CD14-positive monocyte (primary cell): ENCODE measurements around the gene POLR2B. TPM values are rescaled to one million over a fixed set of nuclear protein-coding genes. Genes with fewer than 3 reads are reported as not detected.
A peak's percentile ranks its signal among the peaks of the same experiment; 100 is the strongest.

Experiments
- DNase-seq, 3 donors: peaks; one replicate each; pipeline ENCODE4 v3.0.0-alpha.2; 2011 to 2022
- H2AFZ ChIP-seq: 2 replicates; pipeline ENCODE4 v1.6.0; 2012; ENCODE audit warnings: mild to moderate bottlenecking, low read depth, low read length, inconsistent platforms; ENCODE audit not compliant: insufficient read depth, poor library complexity, severe bottlenecking
- H3K27ac ChIP-seq, 2 donors: 1 replicate in 1 of 2; 2 replicates in 1 of 2; pipeline ENCODE4 v1.5.1; 2012 to 2013; ENCODE audit warnings: low read length in 2 of 2, control low read depth in 1 of 2, inconsistent platforms in 1 of 2, low read depth in 1 of 2, mild to moderate bottlenecking in 1 of 2
- H3K27me3 ChIP-seq, 2 donors: one replicate each; pipeline versions ENCODE4 v1.6.0 to v1.6.1; 2011 to 2013; ENCODE audit warnings: low read length in 2 of 2; ENCODE audit not compliant: control insufficient read depth in 2 of 2, insufficient read depth in 2 of 2
- H3K36me3 ChIP-seq, 2 donors: replicated peaks in 1 of 2; 1 replicate in 1 of 2; 2 replicates in 1 of 2; pipeline versions ENCODE4 v1.5.1 to v1.6.1; 2012 to 2013; ENCODE audit warnings: low read length in 2 of 2, control low read depth in 1 of 2, inconsistent platforms in 1 of 2, mild to moderate bottlenecking in 1 of 2; ENCODE audit not compliant: insufficient read depth in 2 of 2, control insufficient read depth in 1 of 2
- H3K4me1 ChIP-seq, 2 donors: 1 replicate in 1 of 2; 2 replicates in 1 of 2; pipeline versions ENCODE4 v1.5.1 to v1.6.1; 2012 to 2013; ENCODE audit warnings: low read length in 2 of 2, control low read depth in 1 of 2, inconsistent platforms in 1 of 2, mild to moderate bottlenecking in 1 of 2, moderate library complexity in 1 of 2; ENCODE audit not compliant: insufficient read depth in 2 of 2, control insufficient read depth in 1 of 2
- H3K4me2 ChIP-seq: replicated peaks from 2 replicates; pipeline ENCODE3; 2012; ENCODE audit warnings: low read length, moderate library complexity, mild to moderate bottlenecking; ENCODE audit not compliant: poor library complexity, severe bottlenecking; ENCODE audit errors: extremely low read depth
- H3K4me3 ChIP-seq, 3 experiments: fragments of 200-600 bp in 1 of 3; sonication (generic) in 1 of 3; replicated peaks in 1 of 3; 1 replicate in 2 of 3; 2 replicates in 1 of 3; pipeline ENCODE4 v1.5.1; 2011 to 2013; ENCODE audit warnings: low read length in 3 of 3, mild to moderate bottlenecking in 3 of 3, control low read depth in 2 of 3, low read depth in 2 of 3, inconsistent platforms in 1 of 3, moderate library complexity in 1 of 3
- H3K79me2 ChIP-seq: 2 replicates; pipeline ENCODE4 v1.6.0; 2012; ENCODE audit warnings: mild to moderate bottlenecking, control low read depth, inconsistent platforms, low read length, moderate library complexity; ENCODE audit not compliant: insufficient read depth
- H3K9ac ChIP-seq: 2 replicates; pipeline ENCODE4 v1.6.0; 2017; ENCODE audit warnings: low read length, mild to moderate bottlenecking; ENCODE audit not compliant: insufficient read depth, poor library complexity, severe bottlenecking
- H3K9me3 ChIP-seq, 2 donors: replicated peaks in 1 of 2; 1 replicate in 1 of 2; 2 replicates in 1 of 2; pipeline versions ENCODE4 v1.5.1 to v1.6.1; 2012 to 2013; ENCODE audit warnings: low read length in 2 of 2, control low read depth in 1 of 2; ENCODE audit not compliant: control insufficient read depth in 1 of 2, insufficient read depth in 1 of 2
- H4K20me1 ChIP-seq: 2 replicates; pipeline ENCODE4 v1.6.0; 2012; ENCODE audit warnings: mild to moderate bottlenecking, low read length, control low read depth, moderate library complexity; ENCODE audit not compliant: insufficient read depth
- H3K27ac Mint-ChIP-seq, 7 donors: one replicate each; pipeline ENCODE4 v1.8.0; 2020; ENCODE audit warnings: mild to moderate bottlenecking in 7 of 7, mixed read lengths in 7 of 7, moderate library complexity in 6 of 7, inconsistent platforms in 2 of 7
- H3K27me3 Mint-ChIP-seq, 3 donors: one replicate each; pipeline ENCODE4 v1.8.0; 2021 to 2022; ENCODE audit warnings: low read depth in 3 of 3, mild to moderate bottlenecking in 3 of 3, mixed read lengths in 3 of 3, moderate library complexity in 3 of 3, inconsistent platforms in 1 of 3
- H3K36me3 Mint-ChIP-seq, 2 donors: one replicate each; pipeline ENCODE4 v1.8.0; 2020; ENCODE audit warnings: mixed read lengths in 2 of 2, inconsistent platforms in 1 of 2, mild to moderate bottlenecking in 1 of 2
- H3K4me1 Mint-ChIP-seq: one replicate; pipeline ENCODE4 v1.8.0; 2020; ENCODE audit warnings: mild to moderate bottlenecking, mixed read lengths
- H3K4me3 Mint-ChIP-seq, 2 donors: one replicate each; pipeline ENCODE4 v1.8.0; 2020; ENCODE audit warnings: mild to moderate bottlenecking in 2 of 2, mixed read lengths in 2 of 2, moderate library complexity in 1 of 2
- H3K9me3 Mint-ChIP-seq, 7 donors: one replicate each; pipeline ENCODE4 v1.8.0; 2020 to 2022; ENCODE audit warnings: mixed read lengths in 7 of 7, mild to moderate bottlenecking in 6 of 7, moderate library complexity in 6 of 7, inconsistent platforms in 2 of 7
- WGBS: methylation state at CpG from one replicate; pipeline ENCODE4 v1.1.5; 2013; ENCODE audit warnings: missing lambda C conversion rate; ENCODE audit not compliant: insufficient coverage; 5-methylcytosine and 5-hydroxymethylcytosine counted together
- intact Hi-C, 2 donors: fragments of 100-400 bp; cut with micrococcal nuclease; formaldehyde crosslinking; loops; one replicate each; pipeline versions ENCODE4 v1.15.0 to v1.15.1; 2023
- polyA plus RNA-seq, 3 donors: library from polyadenylated mRNA; depleted of rRNA in 1 of 3; unstranded in 2 of 3; stranded (reverse) in 1 of 3; fragments of 300-500 nt in 2 of 3; fragments of >200 nt in 1 of 3; fragmentation: Illumina TruSeq in 2 of 3; gene quantifications; 1 replicate in 2 of 3; 2 replicates in 1 of 3; pipeline ENCODE4 v1.2.3, GENCODE V29; 2012 to 2021
- TF ChIP-seq, protein P1 (sequence below): fragments of 200-600 bp; IDR thresholded peaks from one replicate; pipeline ENCODE4 v1.8.0; 2022; ENCODE audit warnings: antibody characterized with exemption, mild to moderate bottlenecking

POLR2B gene
- polyA plus RNA-seq, 3 donors, result 29.0 to 42.1 (median 36.1) TPM

- Histone ChIP-seq H3K9me3 (no peaks in the 10 kb centered on the region), H2AFZ (peak overlapping the region; percentile 83), H3K4me2 (peak overlapping the region; percentile 76), H3K9ac (peak overlapping the region; percentile 45), H4K20me1 (no peaks in the 10 kb centered on the region), H3K36me3 (peaks cover 8 to 13% of the 10 kb centered on the region in 2 donors), H3K27ac (peak overlapping the region; percentile 46 to 84), H3K4me3 (peak overlapping the region; percentile 8 to 68 (median 43)), H3K79me2 (no peaks in the 10 kb centered on the region), H3K4me1 (peaks cover 11 to 16% of the 10 kb centered on the region in 2 donors), H3K27me3 (no peaks in the 10 kb centered on the region)
- WGBS, result 9% methylated on average over 6 of the region's 7 CpGs
- H3K36me3 Mint-ChIP-seq, result peaks cover 9 to 17% of the 10 kb centered on the region in 2 donors
- H3K4me1 Mint-ChIP-seq, result peaks cover 15% of the 10 kb centered on the region
- H3K9me3 Mint-ChIP-seq, result peaks cover 0 to 2% (median 0%) of the 10 kb centered on the region in 7 donors
- peak overlapping the region; percentile 59 to 72 for H3K4me3 Mint-ChIP-seq
- TF ChIP-seq, protein P1, sequence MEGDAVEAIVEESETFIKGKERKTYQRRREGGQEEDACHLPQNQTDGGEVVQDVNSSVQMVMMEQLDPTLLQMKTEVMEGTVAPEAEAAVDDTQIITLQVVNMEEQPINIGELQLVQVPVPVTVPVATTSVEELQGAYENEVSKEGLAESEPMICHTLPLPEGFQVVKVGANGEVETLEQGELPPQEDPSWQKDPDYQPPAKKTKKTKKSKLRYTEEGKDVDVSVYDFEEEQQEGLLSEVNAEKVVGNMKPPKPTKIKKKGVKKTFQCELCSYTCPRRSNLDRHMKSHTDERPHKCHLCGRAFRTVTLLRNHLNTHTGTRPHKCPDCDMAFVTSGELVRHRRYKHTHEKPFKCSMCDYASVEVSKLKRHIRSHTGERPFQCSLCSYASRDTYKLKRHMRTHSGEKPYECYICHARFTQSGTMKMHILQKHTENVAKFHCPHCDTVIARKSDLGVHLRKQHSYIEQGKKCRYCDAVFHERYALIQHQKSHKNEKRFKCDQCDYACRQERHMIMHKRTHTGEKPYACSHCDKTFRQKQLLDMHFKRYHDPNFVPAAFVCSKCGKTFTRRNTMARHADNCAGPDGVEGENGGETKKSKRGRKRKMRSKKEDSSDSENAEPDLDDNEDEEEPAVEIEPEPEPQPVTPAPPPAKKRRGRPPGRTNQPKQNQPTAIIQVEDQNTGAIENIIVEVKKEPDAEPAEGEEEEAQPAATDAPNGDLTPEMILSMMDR, result no peak
- peaks cover 0 to 2% (median 0%) of the 10 kb centered on the region in 3 donors for H3K27me3 Mint-ChIP-seq
- peak overlapping the region; percentile 80 to 96 (median 92) for H3K27ac Mint-ChIP-seq
- intact Hi-C loops, result loop anchor here (5.0 to 10.0 kb wide), 2 partner anchors 51 to 53 kb away; partner anchors contain the start of gene REST (in 2 of the 2)
- DNase-seq, result peak; percentile 92 to 97 (median 95)
Observed at GRCh38 chr4:56958111-56958517, 20.6 kb upstream of the POLR2B start.

GRCh38 chr4:56959100-56959499, 19.6 kb upstream of the POLR2B start:
- peaks cover 15% of the 10 kb centered on the region for H3K4me1 Mint-ChIP-seq
- H3K4me3 Mint-ChIP-seq, result no peak overlapping the region
- Histone ChIP-seq H3K27ac (peak overlapping the region in 1 of 2 donors; percentile 84), H3K27me3 (no peaks in the 10 kb centered on the region), H3K4me2 (no peak overlapping the region), H3K9me3 (no peaks in the 10 kb centered on the region), H4K20me1 (no peaks in the 10 kb centered on the region), H3K4me3 (no peak overlapping the region), H3K79me2 (no peaks in the 10 kb centered on the region), H3K9ac (no peak overlapping the region), H3K4me1 (peaks cover 11 to 16% of the 10 kb centered on the region in 2 donors), H3K36me3 (peaks cover 17 to 23% of the 10 kb centered on the region in 2 donors), H2AFZ (no peak overlapping the region)
- DNase-seq, result no peak
- H3K9me3 Mint-ChIP-seq, result peaks cover 0 to 2% (median 0%) of the 10 kb centered on the region in 7 donors
- no CpG with 5 or more reads among the region's 1 CpG for WGBS
- peaks cover 17 to 27% of the 10 kb centered on the region in 2 donors for H3K36me3 Mint-ChIP-seq
- intact Hi-C loops, result loop anchor here (5.0 to 10.0 kb wide), 2 partner anchors 52 to 54 kb away; partner anchors contain the start of gene REST (in 2 of the 2)
- H3K27me3 Mint-ChIP-seq, result peaks cover 0 to 2% (median 0%) of the 10 kb centered on the region in 3 donors
- peak overlapping the region in 6 of 7 donors; percentile 25 to 94 (median 91) for H3K27ac Mint-ChIP-seq
- TF ChIP-seq, protein P1, result no peak
